T-helper 1 cell (primary cell): Measurements from ENCODE around the gene GYS2.
A peak's percentile ranks its signal among the peaks of the same experiment; 100 is the strongest.
"Not testable (repeated sequence)": the region's sequence is repeated elsewhere in the genome, so short reads cannot be mapped to it uniquely, and the experiment has no call there.

ENCODE experiments used
- DNase-seq, 5 donors: peaks; one replicate each; pipeline ENCODE4 v3.0.0-alpha.2; 2012 to 2020
- total RNA-seq, 4 donors: gene quantifications; one replicate each; lab custom pipeline; 2026; lab: John Stamatoyannopoulos, UW

Gene GYS2
- 0 to 0.08 (median 0) reads per million in 4 donors for total RNA-seq

DNA sequence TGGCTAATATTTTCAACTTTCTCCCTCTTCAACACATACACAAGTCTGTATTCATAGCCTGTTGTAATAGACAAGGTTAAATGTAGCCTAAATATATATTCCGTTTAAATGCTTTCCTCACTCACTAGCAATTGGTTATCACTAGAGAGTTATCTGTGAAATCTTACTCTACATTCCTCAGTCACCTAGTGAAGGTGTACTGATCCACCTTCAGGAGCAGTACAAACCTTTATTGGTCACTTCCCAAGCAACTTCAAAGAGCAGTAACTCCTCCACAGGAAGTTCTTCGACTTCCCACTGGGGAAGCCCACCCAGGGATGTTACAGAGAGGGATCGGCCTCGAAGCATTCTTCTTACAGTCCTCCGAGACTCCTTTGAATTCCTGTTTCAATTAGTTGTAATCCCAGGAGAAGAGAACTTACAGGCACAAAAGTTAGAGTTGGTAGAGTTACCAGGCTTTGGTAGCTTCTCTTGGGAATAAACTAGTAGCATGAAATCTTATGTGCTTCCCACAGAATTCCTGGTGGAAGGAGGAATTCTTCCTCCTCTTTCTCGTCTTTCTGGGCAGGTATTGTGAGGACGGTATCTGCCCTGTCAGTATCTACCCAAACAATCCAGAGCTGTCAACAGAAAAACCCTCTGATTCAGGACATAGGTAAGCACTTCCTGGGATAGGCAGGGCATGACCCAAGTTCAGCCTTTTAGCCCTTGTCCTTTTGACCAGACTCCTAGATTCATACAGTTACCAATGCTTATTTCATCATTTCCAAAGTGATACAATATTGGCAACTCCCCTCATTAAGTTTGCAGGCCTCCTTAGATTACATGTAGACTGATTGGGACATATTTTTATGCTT, at the start of gene GYS2:
GYS2 (minus strand) TSS at position 603 of the 857 bp plus-strand sequence; CDS start at position 348, 255 bp downstream.
- no peak for DNase-seq

DNA sequence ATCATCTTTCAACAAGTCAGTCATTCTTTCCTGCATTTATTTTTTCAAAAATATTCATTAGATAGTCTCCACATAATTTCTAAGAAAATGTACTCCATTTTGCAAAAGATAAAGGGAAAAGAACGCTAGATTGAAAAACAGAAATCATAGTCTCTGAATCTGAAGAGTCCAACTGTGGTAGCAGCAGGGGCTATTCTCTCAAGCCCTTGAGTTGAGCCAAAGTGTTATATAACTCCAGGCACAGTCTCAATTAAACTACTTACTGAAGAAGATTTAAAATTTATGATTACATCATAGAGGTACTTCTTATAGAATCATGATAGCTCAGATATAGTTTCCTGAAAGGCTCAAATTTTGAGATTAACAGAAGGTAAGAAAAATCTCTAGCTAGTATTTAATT, 47.2 kb upstream of the GYS2 start:
- no peak for DNase-seq

DNA sequence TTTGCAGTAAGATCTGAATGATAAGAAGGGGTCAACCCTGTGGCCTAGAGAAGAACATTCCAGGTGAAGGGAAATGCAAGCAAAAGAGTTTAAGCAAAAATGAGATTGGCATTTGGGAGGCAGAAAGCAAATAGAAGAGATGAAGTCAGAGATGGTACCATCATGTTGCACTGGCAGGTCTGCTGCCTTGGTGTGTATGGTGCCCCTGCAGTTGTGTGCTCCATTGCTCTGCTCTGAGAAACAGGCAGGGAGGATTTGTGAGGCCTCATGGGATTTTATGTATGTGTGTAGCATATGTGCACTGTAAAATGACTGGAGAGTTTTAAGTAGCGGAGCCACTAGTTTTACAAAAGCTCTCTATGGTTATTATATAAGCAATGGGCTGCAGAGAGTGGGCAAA, 46.4 kb upstream of the GYS2 start:
- DNase-seq: no peak

DNA sequence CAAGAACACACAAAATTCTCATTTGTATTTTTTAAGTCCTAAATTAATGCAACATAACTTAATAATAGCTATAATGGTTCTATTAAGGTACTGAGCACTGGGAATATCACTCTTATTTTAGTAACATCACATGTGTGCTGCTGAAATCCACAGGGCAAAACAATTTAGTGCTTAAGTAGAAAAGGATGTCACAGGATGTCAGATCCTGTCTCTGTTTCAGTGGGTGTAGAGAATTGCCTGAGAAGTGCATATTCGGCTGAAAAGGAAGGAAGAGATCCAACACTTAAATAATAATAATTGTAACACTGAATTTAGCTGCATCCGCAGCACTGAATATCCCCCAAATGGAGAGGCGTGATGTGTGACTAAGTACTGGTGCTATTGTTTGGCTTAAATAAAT, 44.4 kb upstream of the GYS2 start:
- DNase-seq: no peak

DNA sequence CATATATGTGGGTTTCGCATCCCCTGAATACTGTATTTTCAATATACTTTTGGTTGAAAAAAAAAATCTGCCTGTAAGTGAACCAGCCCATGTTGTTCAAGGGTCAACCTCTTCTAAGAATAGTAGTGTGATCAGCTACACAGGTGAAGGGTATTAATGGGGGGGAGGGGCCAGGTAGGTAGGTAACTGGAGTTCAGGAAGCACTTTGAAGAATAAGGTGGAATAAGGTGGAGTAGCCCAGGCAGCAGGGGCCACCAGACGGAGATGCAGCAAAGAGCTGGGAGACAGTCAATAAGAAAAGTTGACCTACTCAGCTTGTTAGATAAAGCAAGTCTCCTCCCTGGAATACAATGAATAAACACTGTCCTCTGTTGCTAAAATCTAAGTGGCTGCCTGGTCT, 43.7 kb upstream of the GYS2 start:
- DNase-seq: no peak

DNA sequence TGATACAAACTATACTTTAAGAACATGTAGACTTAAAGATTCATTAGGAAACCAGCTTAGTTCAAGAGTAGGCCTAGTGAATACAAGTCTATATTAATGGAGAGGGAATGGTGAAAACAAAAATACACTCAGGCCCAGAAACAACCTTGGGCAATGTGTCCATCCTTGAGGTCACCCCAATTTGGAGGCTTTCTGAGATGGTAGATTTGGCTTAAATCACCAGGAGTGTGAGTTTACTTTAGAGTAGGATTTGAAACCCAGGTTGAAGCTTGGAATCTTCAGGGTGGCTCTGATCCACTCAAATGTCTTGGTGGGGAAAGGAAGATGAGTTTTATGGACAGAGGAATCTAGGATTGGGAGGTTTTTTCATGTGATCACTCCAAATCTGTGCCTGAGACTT, 42.5 kb upstream of the GYS2 start:
- no peak for DNase-seq

DNA sequence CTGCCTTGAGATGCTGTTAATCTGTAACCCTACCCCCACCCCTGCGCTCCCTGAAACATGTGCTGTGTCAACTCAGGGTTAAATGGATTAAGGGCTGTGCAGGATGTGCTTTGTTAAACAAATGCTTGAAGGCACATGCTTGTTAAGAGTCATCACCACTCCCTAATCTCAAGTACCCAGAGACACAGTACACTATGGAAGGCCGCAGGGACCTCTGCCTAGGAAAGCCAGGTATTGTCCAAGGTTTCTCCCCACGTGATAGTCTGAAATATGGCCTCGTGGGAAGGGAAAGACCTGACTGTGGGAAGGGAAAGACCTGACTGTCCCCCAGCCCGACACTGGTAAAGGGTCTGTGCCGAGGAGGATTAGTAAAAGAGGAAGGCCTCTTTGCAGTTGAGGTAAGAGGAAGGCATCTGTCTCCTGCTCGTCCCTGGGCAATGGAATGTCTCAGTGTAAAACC, 40.4 kb upstream of the GYS2 start:
- DNase-seq: not testable (repeated sequence)

DNA sequence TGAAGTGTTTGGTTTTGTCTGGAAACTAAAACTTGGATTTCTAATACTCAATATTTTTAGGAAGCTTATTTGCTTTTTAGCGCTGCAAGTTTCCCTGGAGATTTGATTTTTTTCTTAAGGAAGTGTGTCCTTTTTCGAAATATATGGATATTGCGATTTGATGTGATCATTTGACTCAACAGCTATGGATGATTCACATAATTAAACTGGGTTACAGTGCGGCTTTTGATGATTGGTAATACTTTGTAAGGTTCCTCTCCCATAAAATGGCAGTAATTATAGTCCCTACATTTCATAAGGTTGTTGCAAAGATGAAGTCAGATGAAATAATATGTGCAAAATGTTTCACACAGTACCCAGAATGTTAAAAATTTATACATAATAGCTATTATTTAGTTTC, 39.9 kb upstream of the GYS2 start:
- DNase-seq: no peak

DNA sequence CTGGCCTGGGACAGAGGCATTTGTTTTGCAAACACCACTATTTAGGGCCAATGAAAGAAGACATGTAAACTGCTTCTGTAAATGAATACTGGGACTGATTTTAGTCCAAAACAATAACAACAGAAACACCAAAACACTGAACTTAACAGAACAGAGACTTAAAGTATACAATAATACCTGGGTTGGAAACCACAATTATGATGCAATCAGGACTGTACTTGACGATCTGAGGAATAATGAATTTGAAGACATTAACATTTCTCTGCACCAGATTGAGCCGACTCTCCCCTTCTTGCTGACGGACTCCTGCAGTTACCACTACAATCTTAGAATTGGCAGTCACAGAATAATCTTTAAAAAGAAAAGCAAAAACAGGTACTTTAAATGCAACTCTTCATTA, 39.1 kb upstream of the GYS2 start:
- DNase-seq: no peak

DNA sequence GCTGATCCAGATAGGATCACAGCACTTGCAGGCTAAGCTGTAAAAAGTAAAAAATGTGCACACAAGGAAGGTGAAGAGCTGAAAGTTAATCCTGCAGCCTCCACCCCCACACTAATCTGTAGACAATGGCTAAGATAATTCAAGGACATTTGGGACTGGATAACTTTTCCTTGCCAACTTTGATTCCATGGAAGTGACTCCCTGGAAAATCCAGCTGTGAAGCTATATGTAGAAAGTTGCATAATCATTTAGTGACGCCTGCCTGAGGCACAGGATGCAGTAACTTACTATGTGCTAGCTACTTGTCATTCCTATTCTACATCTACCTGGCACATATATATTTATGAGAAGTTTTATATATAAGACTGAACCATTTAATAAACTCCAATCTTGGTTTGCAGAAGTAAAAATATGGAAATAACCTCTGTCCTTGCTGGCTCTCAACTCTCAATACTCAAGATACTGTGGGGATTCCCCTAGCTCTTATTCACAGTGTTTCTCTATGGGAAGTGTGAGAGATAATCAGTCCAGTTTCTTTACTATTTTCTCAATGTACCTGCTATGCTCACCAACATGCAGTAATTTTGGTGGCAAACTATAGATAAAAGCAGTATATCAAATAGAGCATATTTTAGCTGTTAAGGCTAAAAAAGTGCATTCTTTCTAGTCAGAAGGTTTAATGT, 38.2 kb upstream of the GYS2 start:
- no peak for DNase-seq

DNA sequence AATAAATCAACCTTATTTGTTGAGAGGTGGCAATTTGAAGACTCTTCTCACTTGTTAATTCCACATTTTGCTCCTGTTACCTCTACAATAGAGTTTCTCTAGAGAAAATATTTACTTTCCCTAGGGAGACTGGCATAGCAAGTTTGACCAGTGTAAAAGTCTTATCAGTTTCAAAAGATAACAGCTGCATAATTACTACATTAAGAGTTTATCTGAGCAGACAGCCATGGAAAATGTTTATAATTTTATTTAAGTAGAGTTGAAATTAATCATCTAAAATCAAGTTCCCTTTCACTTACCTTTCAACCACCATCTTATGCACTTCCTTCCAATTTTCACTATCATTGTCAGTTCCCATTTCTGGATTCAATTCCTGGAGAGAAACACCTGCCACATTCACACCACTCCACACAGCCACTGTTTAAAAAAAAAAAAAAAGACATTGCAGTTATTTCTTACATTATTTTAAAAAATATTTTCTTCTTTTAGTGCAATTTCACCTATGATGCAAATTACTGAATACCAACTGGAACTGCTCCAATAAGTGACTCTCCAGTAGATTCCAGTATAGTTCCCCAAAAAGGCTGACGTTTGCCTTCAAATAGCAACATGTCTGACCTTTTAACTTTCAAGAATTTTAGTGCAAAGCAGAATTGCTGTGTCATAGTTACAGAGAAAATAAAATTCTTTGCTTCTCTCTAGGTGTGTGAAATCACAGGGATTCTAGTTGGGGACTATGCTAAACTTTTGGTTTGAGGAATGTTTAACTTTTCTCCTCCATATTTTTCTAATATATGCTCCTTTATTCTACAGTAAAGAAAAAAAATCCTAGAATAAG, 33.6 kb upstream of the GYS2 start:
- DNase-seq: no peak

DNA sequence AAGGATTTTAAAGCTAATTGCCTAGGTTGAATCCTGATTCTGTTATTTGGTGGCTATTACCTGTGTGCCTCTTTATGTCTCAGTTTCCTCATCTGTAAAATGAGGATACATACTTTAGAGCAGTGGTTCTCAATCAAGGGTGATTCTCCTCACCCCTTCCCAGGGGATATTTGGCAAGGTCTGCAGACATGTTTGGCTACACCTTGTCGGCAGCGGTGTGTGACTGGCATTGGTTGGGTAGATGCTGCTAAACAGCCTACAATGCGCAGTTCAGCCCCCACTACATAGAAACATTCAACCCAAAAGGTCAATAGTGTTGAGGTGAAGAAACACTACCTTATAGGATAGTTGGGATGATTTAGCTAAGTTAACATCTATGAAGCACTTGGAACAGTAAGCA, 29.6 kb upstream of the GYS2 start:
- no peak for DNase-seq

DNA sequence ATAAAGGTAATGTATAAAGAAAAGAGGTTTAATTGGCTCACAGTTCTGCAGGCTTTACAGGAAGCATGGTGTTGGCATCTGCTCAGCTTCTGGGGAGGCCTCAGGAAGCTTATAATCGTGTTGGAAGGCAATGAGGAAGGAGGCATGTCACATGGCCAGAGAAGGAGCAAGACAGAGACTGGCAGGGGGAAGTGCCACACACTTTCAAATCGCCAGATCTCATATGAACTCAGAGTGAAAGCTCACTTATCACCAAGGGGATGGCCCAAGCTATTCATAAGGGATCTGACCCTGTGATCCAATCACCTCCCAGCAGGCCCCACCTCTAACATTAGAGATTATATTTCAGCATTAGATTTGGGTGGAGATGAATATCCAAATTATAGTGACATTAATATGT, 26.7 kb upstream of the GYS2 start:
- DNase-seq: no peak

DNA sequence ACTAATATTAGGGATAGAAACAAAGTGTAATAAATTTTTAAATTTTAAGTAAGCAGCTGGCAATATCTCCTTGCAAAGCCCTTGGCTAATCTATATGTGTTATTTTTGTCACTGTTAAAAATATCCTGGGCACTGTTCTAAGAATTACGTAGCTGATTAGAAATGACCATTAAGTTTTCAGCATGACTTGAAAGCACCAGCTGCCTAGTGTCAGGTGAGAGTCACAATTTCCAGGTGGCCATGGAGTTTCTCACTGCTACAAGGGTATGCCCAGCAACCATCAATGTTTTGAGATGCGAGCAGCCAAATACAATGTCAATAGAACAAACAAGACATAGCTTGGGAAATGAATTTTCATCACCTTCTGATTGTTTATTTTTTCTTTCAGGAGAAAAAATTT, 23.3 kb upstream of the GYS2 start:
- no peak for DNase-seq

DNA sequence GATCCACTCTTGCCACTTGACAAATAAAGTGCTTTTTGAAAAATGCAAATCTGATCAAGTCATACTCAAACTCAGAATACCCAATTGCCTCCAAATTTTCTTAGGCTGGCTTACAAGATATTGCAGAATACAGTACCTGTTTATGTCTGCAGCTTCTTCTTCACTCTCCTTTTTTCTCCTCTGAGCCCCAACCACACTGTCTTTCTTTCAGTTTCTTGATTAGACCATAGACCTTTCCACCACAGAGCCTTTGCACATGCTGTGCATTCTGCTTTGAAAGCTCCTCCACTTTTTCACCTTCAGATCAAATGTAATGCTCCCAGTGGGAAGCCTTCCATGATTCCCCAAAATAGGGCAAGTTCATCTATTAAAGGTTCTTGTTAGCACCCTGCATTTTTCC, 13.9 kb upstream of the GYS2 start:
- peak in 1 of 5 donors; percentile 33 for DNase-seq

DNA sequence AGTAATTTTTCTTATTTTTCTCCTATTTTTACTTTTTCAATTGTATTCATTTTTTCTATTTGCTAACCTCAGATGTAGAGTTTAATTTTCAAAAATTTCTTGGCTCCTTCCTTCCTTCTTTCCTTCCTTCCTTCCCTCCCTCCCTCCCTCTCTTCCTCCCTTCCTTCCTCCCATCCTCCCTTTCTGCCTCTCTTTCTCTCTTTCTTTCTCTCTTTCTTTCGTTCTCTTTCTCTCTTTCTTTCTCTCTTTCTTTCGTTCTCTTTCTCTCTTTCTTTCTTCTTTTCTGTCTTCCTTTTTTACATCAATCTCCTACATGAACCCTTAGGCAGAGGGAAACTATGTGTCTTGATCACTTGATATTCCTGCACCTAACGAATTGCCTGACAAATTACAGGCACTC, 12.4 kb upstream of the GYS2 start:
- no peak for DNase-seq

DNA sequence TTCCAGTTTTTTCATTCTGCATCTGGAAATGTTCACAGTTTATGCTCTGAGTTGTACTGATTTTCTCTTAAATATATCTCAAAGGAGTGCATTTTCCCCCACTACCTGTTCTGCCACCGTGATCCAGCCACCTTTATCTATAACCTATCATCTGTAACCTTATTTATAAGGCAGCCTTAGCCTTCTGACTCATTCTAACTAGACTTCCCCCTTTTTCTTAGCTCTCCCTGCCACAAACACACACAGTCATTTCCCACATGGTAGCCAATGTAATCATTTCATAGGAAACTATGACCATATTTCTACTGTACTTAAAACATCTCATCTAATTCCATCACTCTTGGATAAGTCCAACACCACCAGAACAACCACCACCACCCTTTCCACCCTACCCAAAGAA, 10.8 kb upstream of the GYS2 start:
- peak in 1 of 5 donors; percentile 49 for DNase-seq

DNA sequence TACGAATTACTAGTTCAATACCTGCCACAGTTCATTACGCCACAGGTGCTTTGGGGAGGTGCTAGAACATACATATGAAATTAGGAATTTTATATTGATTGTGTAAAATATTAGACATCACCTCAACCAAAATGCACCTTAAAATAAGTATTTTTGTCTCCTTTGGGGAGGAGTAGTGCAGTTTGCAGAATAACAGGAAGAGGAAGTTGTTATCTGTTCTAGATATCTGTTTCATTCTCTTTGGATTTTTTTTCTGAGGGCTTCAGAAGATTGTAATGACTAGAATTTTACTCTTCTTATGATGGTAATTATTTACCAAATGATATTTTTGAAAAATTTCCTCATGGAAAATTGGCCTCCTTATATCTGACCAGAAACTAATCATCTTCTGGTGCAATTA, 9.9 kb upstream of the GYS2 start:
- peak in 1 of 5 donors; percentile 30 for DNase-seq

DNA sequence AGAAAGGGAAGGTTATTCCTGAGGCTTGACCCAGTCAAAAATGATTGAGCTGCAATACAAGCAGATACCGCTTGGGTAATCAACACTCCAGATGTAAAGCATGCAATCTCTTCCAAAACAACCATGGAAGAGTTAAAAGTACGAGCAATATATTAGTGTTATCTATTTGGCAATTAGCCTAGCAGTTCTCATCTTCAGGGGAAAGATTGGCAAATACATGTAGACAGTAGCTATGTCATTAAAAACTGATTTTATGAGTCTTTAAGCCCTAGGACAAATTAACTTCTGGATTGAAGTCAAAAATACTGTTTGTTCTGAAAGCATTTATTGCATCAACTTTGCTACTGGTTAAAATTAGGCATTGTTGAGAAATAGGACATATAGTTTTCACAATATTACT, 9.3 kb upstream of the GYS2 start:
- no peak for DNase-seq

DNA sequence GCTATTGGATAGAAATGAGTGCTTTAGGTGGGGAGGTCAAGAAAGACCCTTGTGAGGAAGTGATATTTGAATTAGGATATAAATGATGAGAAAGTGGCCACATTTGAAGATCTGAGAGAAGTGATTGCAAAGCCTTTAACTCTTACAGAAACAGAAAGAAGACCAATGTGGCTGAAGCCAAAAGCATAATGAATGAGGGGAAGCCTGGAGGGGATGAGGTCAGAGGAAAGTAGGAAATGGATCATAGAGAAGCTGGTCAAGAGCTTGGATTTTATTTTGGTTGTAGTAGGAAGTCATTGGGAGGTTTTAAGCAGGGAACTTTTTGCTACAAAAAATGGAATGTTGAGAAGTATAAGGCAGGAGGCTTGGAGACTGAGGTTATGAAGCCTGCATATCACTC, 3.5 kb upstream of the GYS2 start:
- no peak for DNase-seq

DNA sequence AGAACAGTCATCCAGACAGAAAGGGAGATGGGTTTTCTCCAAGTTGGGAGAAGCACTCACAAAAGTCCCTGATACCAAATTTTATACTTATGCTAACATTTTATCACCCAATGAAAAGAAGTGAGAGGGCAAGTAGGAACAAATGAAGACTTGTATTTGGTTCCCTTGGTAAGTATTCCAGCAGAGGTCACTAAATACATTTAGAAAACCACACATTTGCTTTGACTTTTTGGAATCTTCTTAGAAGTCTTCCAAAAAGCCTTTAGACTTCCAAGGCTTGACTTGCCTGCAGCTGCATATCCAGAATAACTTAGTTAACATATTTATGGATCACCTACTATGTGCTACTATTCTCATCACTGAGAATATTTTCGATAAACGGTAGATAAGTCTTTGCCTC, 3.1 kb upstream of the GYS2 start:
- DNase-seq: peak in 1 of 5 donors; percentile 17

DNA sequence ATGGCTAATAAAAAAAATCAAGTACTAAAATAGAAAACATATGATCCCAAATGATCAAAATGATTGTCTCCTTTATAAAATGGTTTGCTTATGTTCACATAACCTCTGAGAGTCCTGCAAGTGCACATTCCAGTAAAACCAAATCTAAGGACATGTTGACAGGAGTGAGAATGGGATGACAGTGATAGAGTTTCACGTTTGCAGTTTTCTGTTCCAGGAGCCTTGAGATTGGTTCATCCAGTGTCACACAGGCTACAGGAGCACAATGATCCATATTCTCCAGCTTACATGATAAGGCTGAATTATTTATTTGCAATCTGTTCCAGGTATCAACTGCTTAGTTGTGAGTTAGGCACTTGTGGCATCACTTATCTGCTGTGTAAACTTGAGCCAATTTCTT, 1.5 kb upstream of the GYS2 start:
- no peak for DNase-seq

DNA sequence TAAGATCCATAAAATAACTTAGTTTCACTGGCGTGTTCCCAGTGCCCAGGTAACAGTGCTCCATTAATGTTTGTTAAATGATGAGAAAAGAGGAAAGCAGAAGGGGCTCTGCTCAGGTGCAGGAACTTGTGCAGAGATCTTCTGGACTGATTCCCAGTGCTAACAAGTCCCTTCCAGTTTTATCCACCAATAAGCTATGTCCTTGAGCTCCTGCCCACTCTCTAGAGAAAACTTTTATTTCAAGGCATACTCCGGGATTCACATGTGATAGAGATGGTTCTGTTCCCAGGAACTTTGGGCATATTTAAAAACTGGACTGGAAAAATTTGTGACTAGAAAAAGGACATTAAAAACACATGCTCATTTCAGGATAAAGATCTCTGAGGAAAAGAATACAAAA, 1.9 kb downstream of the GYS2 start:
- no peak for DNase-seq
